Vagina (tissue), 2 donors: ENCODE measurements around the gene SENP1. TPM values are rescaled to one million over a fixed set of nuclear protein-coding genes. Genes with fewer than 3 reads are reported as not detected.

ENCODE experiments used
- DNase-seq, 2 donors: peaks; one replicate each; pipeline ENCODE4 v3.0.0-alpha.2; 2017; ENCODE audit errors: extremely low spot score in 2 of 2
- H3K27ac ChIP-seq: fragments of 200-600 bp; sonication (generic); one replicate; pipeline ENCODE4 v1.5.1; 2019
- H3K27me3 ChIP-seq: fragments of 200-600 bp; sonication (generic); one replicate; pipeline ENCODE4 v1.5.1; 2019
- H3K36me3 ChIP-seq, 2 donors: fragments of 200-600 bp; sonication (generic); one replicate each; pipeline ENCODE4 v1.5.1; 2017 to 2019
- H3K4me1 ChIP-seq: fragments of 200-600 bp; sonication (generic); one replicate; pipeline ENCODE4 v1.5.1; 2019
- H3K4me3 ChIP-seq, 2 donors: fragments of 200-600 bp; sonication (generic); 1 replicate in 1 of 2; 2 replicates in 1 of 2; pipeline ENCODE4 v1.5.1; 2016 to 2019
- H3K9me3 ChIP-seq: fragments of 200-600 bp; sonication (generic); one replicate; pipeline ENCODE4 v1.5.1; 2019
- POLR2A ChIP-seq, 2 donors: fragments of 450-650 bp; IDR thresholded peaks; one replicate each; pipeline ENCODE4 v1.6.1; 2017; ENCODE audit warnings: antibody characterized with exemption in 2 of 2, mild to moderate bottlenecking in 2 of 2, moderate library complexity in 2 of 2
- POLR2AphosphoS5 ChIP-seq, 2 donors: sonication (generic); formaldehyde crosslinking; IDR thresholded peaks; one replicate each; pipeline ENCODE4 v1.9.0; 2017; ENCODE audit warnings: antibody characterized with exemption in 2 of 2, mild to moderate bottlenecking in 2 of 2, low read depth in 1 of 2; ENCODE audit not compliant: insufficient read depth in 1 of 2
- intact Hi-C: fragments of 100-400 bp; cut with DNase I; formaldehyde crosslinking; loops from one replicate; pipeline ENCODE4 v1.15.1; 2023
- total RNA-seq: library from RNA; depleted of rRNA; stranded (reverse); fragments of >200 nt; gene quantifications from one replicate; pipeline ENCODE4 v1.2.3, GENCODE V29; 2016
- TF ChIP-seq, protein P1 (sequence below), 3 experiments: fragments of 450-650 bp in 2 of 3; fragments of 200-600 bp in 1 of 3; sonication (generic) in 1 of 3; IDR thresholded peaks; one replicate each; pipeline ENCODE4 v1.5.1; 2017 to 2019; ENCODE audit warnings: antibody characterized with exemption in 3 of 3, mild to moderate bottlenecking in 2 of 3, moderate library complexity in 2 of 3

Gene SENP1
- total RNA-seq, 1 donor from 2014 or later, result 21.4 TPM

DNA sequence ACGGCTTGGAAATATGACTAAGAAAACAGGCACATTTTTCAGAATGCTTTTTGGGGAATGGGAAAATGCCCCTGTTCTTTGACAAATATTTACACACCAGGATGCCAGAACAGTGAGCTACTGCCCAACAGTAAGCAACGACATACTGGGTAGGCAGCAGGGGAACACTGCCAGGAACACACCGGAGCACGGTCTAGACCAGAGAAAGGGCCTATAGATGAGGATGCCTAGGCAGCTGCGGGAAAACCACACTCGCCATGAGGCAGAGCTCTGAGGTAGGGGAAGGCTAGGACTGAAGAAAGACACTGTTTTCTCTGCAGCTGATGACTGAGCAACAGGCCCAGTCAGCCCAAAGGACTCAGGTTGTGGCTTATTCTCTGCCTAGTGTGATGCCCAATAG is 55.7 kb downstream of the SENP1 start:
- no peaks in the 10 kb centered on the region for H3K4me1 ChIP-seq
- no peak overlapping the region for H3K27ac ChIP-seq
- no peak for TF ChIP-seq POLR2AphosphoS5 (IDR thresholded peaks at IDR 0.05; ENCODE audit: insufficient read depth in 1 of 2, low read depth in 1 of 2)
- TF ChIP-seq, protein P1, sequence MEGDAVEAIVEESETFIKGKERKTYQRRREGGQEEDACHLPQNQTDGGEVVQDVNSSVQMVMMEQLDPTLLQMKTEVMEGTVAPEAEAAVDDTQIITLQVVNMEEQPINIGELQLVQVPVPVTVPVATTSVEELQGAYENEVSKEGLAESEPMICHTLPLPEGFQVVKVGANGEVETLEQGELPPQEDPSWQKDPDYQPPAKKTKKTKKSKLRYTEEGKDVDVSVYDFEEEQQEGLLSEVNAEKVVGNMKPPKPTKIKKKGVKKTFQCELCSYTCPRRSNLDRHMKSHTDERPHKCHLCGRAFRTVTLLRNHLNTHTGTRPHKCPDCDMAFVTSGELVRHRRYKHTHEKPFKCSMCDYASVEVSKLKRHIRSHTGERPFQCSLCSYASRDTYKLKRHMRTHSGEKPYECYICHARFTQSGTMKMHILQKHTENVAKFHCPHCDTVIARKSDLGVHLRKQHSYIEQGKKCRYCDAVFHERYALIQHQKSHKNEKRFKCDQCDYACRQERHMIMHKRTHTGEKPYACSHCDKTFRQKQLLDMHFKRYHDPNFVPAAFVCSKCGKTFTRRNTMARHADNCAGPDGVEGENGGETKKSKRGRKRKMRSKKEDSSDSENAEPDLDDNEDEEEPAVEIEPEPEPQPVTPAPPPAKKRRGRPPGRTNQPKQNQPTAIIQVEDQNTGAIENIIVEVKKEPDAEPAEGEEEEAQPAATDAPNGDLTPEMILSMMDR (IDR thresholded peaks at IDR 0.05), result no peak
- no peak for TF ChIP-seq POLR2A (IDR thresholded peaks at IDR 0.05)
- DNase-seq, result no peak
- intact Hi-C loops, result no loop called here
- no peaks in the 10 kb centered on the region for H3K9me3 ChIP-seq
- H3K27me3 ChIP-seq, result no peaks in the 10 kb centered on the region
- no peak overlapping the region for H3K4me3 ChIP-seq
- H3K36me3 ChIP-seq, result peaks cover 0 to 10% of the 10 kb centered on the region in 2 donors

DNA sequence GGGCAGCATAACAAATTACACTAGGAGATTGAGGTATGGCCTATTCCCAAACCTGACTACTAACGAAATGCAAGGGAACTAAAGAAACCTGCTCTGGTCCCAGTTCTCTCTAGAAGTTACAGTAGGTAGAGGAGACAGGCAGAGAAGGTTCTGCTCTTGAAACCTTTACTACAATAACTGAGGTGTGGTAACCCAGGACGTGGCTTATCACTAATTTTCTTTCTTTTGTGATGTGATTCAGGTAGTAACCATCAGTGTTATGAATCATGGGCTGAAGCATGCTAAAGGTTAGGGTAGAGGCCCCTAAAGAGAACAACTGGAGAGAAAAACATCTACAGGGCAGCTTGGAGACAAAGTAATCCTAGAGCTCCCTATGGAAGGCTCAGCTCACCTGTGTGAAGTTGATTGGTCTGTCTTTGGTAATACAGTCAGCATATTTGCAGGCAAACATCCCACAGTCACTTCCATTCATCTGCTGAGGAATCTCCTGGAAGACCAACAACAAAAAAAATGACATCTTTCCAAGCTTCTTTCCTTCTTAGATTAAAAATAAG is 59.8 kb downstream of the SENP1 start:
- Histone ChIP-seq H3K27ac (no peak overlapping the region), H3K9me3 (no peaks in the 10 kb centered on the region), H3K36me3 (peaks cover 0 to 19% of the 10 kb centered on the region in 2 donors), H3K4me3 (no peak overlapping the region), H3K27me3 (no peaks in the 10 kb centered on the region), H3K4me1 (no peaks in the 10 kb centered on the region)
- DNase-seq, result no peak
- TF ChIP-seq, protein P1 (IDR thresholded peaks at IDR 0.05), result no peak
- TF ChIP-seq POLR2A (IDR thresholded peaks at IDR 0.05) (no peak), POLR2AphosphoS5 (IDR thresholded peaks at IDR 0.05; ENCODE audit: insufficient read depth in 1 of 2, low read depth in 1 of 2) (no peak)
- intact Hi-C loops, result no loop called here

DNA sequence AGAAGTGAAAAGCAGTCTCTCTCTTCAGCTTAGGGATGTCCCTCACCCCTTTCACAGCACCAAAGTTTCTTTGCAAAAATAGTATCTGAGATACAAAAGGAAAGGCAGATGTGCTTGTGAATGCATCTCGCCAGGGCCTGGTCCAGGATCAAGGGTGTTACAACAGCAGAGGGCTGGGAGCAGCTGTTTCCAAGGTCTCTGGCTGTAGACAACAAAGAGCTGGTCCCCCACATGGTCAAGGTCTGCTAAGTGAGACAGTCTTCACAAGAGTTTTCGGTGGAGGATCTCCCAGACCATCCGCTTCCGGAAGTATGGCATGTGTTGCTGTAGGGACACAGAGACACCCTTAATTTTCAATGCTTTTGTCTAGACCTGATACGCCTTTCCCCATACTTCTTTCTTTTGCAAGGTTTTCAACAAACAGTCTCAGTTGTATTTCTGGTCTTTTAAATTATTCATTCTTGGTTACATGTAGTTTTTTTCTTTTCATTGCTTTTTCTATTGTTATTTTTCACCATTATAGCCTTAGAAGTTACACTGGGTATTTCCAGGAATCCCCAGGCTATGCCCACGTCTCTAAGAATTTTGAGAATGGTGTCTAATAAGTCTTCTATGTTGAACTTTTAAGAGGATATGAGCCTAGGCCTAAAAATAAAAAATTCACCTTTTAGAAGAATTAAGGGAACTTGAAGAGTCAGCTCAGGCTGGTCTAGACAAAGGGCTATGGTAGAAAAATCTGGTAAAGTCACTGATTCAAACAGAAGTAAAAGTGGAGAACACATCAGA is 60.6 kb downstream of the SENP1 start:
- Histone ChIP-seq H3K27ac (no peak overlapping the region), H3K9me3 (no peaks in the 10 kb centered on the region), H3K4me3 (no peak overlapping the region), H3K36me3 (peaks cover 0 to 19% of the 10 kb centered on the region in 2 donors), H3K27me3 (no peaks in the 10 kb centered on the region), H3K4me1 (no peaks in the 10 kb centered on the region)
- no peak for DNase-seq
- intact Hi-C loops, result no loop called here
- TF ChIP-seq, protein P1 (IDR thresholded peaks at IDR 0.05), result no peak
- TF ChIP-seq POLR2AphosphoS5 (IDR thresholded peaks at IDR 0.05; ENCODE audit: insufficient read depth in 1 of 2, low read depth in 1 of 2) (no peak), POLR2A (IDR thresholded peaks at IDR 0.05) (no peak)

DNA sequence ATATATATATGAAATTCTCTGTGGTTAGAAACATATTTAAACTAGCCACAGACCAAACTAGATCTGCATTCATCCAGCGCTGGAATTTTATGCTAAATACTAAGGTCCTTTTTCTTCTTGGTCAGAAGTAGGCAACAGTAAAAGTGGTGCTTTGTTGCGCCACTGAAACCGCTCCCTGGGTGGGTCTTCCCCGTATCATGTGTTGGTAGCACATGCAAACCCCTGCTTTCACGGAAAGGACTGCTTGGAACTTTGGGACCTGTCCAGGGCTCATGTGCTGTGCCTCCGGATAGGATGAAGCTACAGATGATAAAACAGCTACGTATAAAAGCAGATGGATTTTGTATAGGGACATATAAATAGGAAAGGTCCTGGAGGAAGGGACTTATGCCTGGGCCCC is 61.5 kb downstream of the SENP1 start:
- Histone ChIP-seq H3K4me3 (no peak overlapping the region), H3K27ac (no peak overlapping the region), H3K36me3 (peaks cover 0 to 19% of the 10 kb centered on the region in 2 donors), H3K27me3 (no peaks in the 10 kb centered on the region), H3K4me1 (no peaks in the 10 kb centered on the region), H3K9me3 (no peaks in the 10 kb centered on the region)
- intact Hi-C loops, result no loop called here
- TF ChIP-seq, protein P1 (IDR thresholded peaks at IDR 0.05), result no peak
- no peak for TF ChIP-seq POLR2A (IDR thresholded peaks at IDR 0.05)
- no peak for TF ChIP-seq POLR2AphosphoS5 (IDR thresholded peaks at IDR 0.05; ENCODE audit: insufficient read depth in 1 of 2, low read depth in 1 of 2)
- no peak for DNase-seq

DNA sequence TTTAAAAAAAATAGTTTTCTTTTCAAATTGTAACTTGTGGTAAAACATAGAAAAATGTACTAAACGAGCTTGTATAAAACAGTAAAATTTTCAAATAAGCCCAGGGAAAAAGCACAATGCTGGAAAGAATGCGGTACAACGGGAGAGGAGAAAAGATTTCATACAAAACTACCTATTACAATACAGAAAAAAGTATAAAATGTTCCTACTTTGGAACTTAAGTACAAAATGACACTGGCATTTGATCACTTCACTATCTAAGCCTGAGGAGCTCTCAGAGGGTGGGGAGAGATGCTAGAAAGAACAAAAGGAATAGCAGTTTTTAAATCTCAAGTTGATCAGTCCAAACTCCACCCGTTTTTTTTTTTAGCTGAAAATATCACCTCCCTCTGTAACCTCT is 62.1 kb downstream of the SENP1 start:
- peaks cover 0 to 19% of the 10 kb centered on the region in 2 donors for H3K36me3 ChIP-seq
- H3K27ac ChIP-seq, result no peak overlapping the region
- DNase-seq, result no peak
- intact Hi-C loops, result no loop called here
- H3K4me3 ChIP-seq, result no peak overlapping the region
- no peaks in the 10 kb centered on the region for H3K27me3 ChIP-seq
- no peaks in the 10 kb centered on the region for H3K4me1 ChIP-seq
- H3K9me3 ChIP-seq, result no peaks in the 10 kb centered on the region
- TF ChIP-seq POLR2AphosphoS5 (IDR thresholded peaks at IDR 0.05; ENCODE audit: insufficient read depth in 1 of 2, low read depth in 1 of 2) (no peak), POLR2A (IDR thresholded peaks at IDR 0.05) (no peak)
- TF ChIP-seq, protein P1 (IDR thresholded peaks at IDR 0.05), result no peak
